K562 (cell line): ENCODE data around the gene HOXC11. TPM values are rescaled to one million over a fixed set of nuclear protein-coding genes. Genes with fewer than 3 reads are reported as not detected.

Experiments
- ARID1B ChIP-seq: fragments of 450-650 bp; IDR thresholded peaks from 2 replicates; pipeline ENCODE4 v1.6.1; 2016; ENCODE audit warnings: antibody characterized with exemption, mild to moderate bottlenecking, inconsistent platforms
- CEBPB ChIP-seq: fragments of 450-650 bp; IDR thresholded peaks from 2 replicates; pipeline ENCODE4 v1.6.1; 2016; ENCODE audit warnings: missing genetic modification characterization, missing compliant biosample characterization
- EWSR1 ChIP-seq: fragments of 450-650 bp; IDR thresholded peaks from 2 replicates; pipeline ENCODE4 v1.6.1; 2018; ENCODE audit warnings: borderline replicate concordance, mild to moderate bottlenecking, low read depth, moderate library complexity; ENCODE audit not compliant: partially characterized antibody
- FOXK2 ChIP-seq, 2 experiments: fragments of 450-650 bp; IDR thresholded peaks in 1 of 2; conservative IDR thresholded peaks in 1 of 2; 2 replicates each; pipeline ENCODE4 v1.6.1; 2016; ENCODE audit warnings: low read depth in 2 of 2, mild to moderate bottlenecking in 1 of 2
- L3MBTL2 ChIP-seq: fragments of 450-650 bp; IDR thresholded peaks from 2 replicates; pipeline ENCODE4 v1.6.1; 2016; ENCODE audit warnings: mild to moderate bottlenecking, moderate library complexity
- MEIS2 ChIP-seq: fragments of 450-650 bp; IDR thresholded peaks from 2 replicates; pipeline ENCODE4 v1.6.1; 2014; ENCODE audit warnings: mild to moderate bottlenecking; ENCODE audit not compliant: partially characterized antibody
- SMAD4 ChIP-seq: fragments of 250-450 bp; sonication (Bioruptor Pico); conservative IDR thresholded peaks from 2 replicates; pipeline ENCODE4 v1.8.0; 2021; ENCODE audit warnings: inconsistent platforms, mild to moderate bottlenecking, moderate library complexity
- TEAD1 ChIP-seq, 2 experiments: fragments of 450-650 bp in 1 of 2; sonication (generic) in 1 of 2; formaldehyde crosslinking; IDR thresholded peaks; 2 replicates each; pipeline versions ENCODE4 v1.4.0 to v1.8.0; 2020 to 2022; ENCODE audit warnings: mild to moderate bottlenecking in 2 of 2, missing genetic modification reagents in 1 of 2
- XRCC5 ChIP-seq: fragments of 200-400 bp; formaldehyde crosslinking; IDR thresholded peaks from 2 replicates; pipeline ENCODE4 v1.6.1; 2017; ENCODE audit warnings: low read depth, mild to moderate bottlenecking, low read length
- ZNF143 ChIP-seq: sonication (generic); formaldehyde crosslinking; IDR thresholded peaks from 2 replicates; pipeline ENCODE4 v1.9.0; 2022; ENCODE audit warnings: mild to moderate bottlenecking, missing genetic modification reagents
- ZSCAN29 ChIP-seq: fragments of 450-650 bp; IDR thresholded peaks from 2 replicates; pipeline ENCODE4 v1.6.1; 2017
- polyA plus RNA-seq, 8 experiments: library from polyadenylated mRNA; depleted of rRNA in 4 of 8; stranded (reverse) in 5 of 8; unstranded in 3 of 8; fragments of >200 nt; fragmentation: Nextera tagmentation in 2 of 8; fragmentation: Illumina TruSeq in 1 of 8; extraction: Ambion mirVana in 2 of 8; extraction: Trizol in 1 of 8; gene quantifications; 2 replicates each; pipeline versions ENCODE4 v1.2.1 to v1.2.3, GENCODE V29; 2011 to 2014; ENCODE audit warnings: inconsistent platforms in 1 of 8, missing spikeins in 1 of 8
- total RNA-seq, 7 experiments: library from RNA; depleted of rRNA in 6 of 7; stranded (reverse); fragments of >200 nt in 6 of 7; fragmentation: Illumina TruSeq in 2 of 7; extraction: Trizol in 2 of 7; gene quantifications; 2 replicates each; pipeline versions ENCODE4 v1.2.1 to v1.2.3, GENCODE V29; 2011 to 2021; ENCODE audit warnings: low replicate concordance in 1 of 7
- TF ChIP-seq, protein P1 (sequence below): fragments of 250-450 bp; sonication (Bioruptor Pico); IDR thresholded peaks from 2 replicates; pipeline ENCODE4 v1.4.0; 2020; ENCODE audit warnings: mild to moderate bottlenecking
- TF ChIP-seq, protein P2 (sequence below), 2 experiments: fragments of 450-650 bp in 1 of 2; sonication (generic) in 1 of 2; formaldehyde crosslinking in 1 of 2; IDR thresholded peaks; 2 replicates each; pipeline versions ENCODE4 v1.7.1 to v1.9.0; 2016 to 2022; ENCODE audit warnings: inconsistent platforms in 1 of 2, mild to moderate bottlenecking in 1 of 2, missing genetic modification reagents in 1 of 2
- TF ChIP-seq, protein P3 (sequence below), 2 experiments: fragments of 450-650 bp; conservative IDR thresholded peaks; 2 replicates each; pipeline ENCODE4 v1.6.1; 2017; ENCODE audit warnings: mild to moderate bottlenecking in 2 of 2, moderate library complexity in 2 of 2

Gene HOXC11
- total and polyA plus RNA-seq, 9 of the 15 experiments (the other 6 are each of a cell fraction or from before 2014, with no cell fraction given) = not detected

DNA sequence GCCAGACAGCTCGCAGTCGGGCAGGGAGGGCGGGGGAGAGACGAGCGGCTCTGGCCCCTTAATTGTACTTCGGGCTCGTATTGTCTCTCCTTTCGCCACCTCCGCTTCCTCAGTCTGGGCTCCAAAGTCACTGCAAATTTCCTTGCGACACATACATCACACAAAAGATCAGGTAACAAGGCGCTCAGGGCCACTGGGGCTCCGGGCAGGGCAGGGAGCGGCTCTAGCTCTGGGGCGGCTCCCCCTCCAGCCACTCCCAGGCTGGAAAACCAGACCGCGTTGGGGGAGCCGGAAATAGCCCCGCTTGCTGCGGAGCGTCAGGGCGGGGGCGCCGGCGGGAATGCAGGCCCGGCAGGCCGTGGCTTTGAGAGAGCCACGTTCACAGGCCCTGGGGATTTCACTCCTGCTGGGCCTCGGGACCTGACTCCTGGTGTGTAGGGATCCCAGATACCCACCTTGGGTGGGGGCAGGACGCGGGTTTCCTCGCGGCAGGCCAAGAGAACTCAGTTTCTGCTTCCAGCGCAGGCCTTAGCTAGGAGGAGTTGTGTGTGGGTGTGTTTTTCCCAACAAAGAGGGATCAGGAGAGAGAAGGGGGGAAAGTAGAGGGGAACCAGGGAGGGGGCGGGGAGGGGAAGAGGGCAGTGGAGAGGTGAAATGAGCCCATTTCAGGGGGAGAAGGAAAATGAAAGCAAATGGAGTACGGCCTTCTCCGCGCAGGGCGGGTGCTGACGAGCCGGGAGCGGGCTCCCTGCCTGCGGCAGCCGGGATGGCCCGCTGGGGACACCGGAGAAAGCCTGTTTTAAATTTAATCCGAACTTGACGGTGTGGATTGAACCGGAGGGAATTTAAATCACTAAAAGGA, 22.7 kb downstream of the HOXC11 start (continued):
- TF ChIP-seq, protein P1, sequence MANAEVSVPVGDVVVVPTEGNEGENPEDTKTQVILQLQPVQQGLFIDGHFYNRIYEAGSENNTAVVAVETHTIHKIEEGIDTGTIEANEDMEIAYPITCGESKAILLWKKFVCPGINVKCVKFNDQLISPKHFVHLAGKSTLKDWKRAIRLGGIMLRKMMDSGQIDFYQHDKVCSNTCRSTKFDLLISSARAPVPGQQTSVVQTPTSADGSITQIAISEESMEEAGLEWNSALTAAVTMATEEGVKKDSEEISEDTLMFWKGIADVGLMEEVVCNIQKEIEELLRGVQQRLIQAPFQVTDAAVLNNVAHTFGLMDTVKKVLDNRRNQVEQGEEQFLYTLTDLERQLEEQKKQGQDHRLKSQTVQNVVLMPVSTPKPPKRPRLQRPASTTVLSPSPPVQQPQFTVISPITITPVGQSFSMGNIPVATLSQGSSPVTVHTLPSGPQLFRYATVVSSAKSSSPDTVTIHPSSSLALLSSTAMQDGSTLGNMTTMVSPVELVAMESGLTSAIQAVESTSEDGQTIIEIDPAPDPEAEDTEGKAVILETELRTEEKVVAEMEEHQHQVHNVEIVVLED (CRISPR knock-in tag) = peak; percentile 16; the same call in 1 of the 2 replicates
- TF ChIP-seq L3MBTL2 (peak; percentile 61; the same call in 1 of the 2 replicates), SMAD4 (peak; percentile 90), FOXK2 (conservative IDR thresholded peaks at IDR 0.05 in 1 of 2, IDR thresholded peaks at IDR 0.05 in 1 of 2; ENCODE audit: low read depth in 2 of 2) (peak in 1 of 2 experiments; percentile 7; a peak in 1 of 4 replicates), ZNF143 (CRISPR knock-in tag) (no peak), XRCC5 (peak; percentile 20; the same call in 1 of the 2 replicates), TEAD1 (CRISPR knock-in tag; IDR thresholded peaks at IDR 0.05) (peak; percentile 43 to 87; a peak in 2 of 4 replicates), ZSCAN29 (no peak), MEIS2 (no peak), EWSR1 (no peak), CEBPB (tag) (peak; percentile 62), ARID1B (0 out of 2 replicates have a peak, but pooled peaks have one; percentile 33)
- TF ChIP-seq, protein P2, sequence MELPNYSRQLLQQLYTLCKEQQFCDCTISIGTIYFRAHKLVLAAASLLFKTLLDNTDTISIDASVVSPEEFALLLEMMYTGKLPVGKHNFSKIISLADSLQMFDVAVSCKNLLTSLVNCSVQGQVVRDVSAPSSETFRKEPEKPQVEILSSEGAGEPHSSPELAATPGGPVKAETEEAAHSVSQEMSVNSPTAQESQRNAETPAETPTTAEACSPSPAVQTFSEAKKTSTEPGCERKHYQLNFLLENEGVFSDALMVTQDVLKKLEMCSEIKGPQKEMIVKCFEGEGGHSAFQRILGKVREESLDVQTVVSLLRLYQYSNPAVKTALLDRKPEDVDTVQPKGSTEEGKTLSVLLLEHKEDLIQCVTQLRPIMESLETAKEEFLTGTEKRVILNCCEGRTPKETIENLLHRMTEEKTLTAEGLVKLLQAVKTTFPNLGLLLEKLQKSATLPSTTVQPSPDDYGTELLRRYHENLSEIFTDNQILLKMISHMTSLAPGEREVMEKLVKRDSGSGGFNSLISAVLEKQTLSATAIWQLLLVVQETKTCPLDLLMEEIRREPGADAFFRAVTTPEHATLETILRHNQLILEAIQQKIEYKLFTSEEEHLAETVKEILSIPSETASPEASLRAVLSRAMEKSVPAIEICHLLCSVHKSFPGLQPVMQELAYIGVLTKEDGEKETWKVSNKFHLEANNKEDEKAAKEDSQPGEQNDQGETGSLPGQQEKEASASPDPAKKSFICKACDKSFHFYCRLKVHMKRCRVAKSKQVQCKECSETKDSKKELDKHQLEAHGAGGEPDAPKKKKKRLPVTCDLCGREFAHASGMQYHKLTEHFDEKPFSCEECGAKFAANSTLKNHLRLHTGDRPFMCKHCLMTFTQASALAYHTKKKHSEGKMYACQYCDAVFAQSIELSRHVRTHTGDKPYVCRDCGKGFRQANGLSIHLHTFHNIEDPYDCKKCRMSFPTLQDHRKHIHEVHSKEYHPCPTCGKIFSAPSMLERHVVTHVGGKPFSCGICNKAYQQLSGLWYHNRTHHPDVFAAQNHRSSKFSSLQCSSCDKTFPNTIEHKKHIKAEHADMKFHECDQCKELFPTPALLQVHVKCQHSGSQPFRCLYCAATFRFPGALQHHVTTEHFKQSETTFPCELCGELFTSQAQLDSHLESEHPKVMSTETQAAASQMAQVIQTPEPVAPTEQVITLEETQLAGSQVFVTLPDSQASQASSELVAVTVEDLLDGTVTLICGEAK (IDR thresholded peaks at IDR 0.05) = peak; percentile 48; the same call in 1 of the 2 replicates
- TF ChIP-seq, protein P2 (CRISPR knock-in tag; IDR thresholded peaks at IDR 0.05) = no peak
- TF ChIP-seq, protein P3, sequence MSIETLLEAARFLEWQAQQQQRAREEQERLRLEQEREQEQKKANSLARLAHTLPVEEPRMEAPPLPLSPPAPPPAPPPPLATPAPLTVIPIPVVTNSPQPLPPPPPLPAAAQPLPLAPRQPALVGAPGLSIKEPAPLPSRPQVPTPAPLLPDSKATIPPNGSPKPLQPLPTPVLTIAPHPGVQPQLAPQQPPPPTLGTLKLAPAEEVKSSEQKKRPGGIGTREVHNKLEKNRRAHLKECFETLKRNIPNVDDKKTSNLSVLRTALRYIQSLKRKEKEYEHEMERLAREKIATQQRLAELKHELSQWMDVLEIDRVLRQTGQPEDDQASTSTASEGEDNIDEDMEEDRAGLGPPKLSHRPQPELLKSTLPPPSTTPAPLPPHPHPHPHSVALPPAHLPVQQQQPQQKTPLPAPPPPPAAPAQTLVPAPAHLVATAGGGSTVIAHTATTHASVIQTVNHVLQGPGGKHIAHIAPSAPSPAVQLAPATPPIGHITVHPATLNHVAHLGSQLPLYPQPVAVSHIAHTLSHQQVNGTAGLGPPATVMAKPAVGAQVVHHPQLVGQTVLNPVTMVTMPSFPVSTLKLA (conservative IDR thresholded peaks at IDR 0.05) = peak in 1 of 2 experiments; percentile 58; a peak in 1 of 4 replicates
